Calu3 (cell line): ENCODE results near the gene ACOT11. TPM values are rescaled to one million over a fixed set of nuclear protein-coding genes. Genes with fewer than 3 reads are reported as not detected.
"Not testable (repeated sequence)": the region's sequence is repeated elsewhere in the genome, so short reads cannot be mapped to it uniquely, and the experiment has no call there.

Experiments used
- BruUV-seq: library from RNA; stranded (reverse); fragments of 400-500 nt; replicated peaks from 2 replicates; lab custom pipeline; 2021; lab: Mats Ljungman, UMichigan
- CTCF ChIA-PET: fragments of 300-600 bp; sonication (Branson Sonifier 250); formaldehyde crosslinking; loops from one replicate; lab custom pipeline; 2022; ENCODE audit warnings: antibody characterized with exemption; lab: Charles Lee
- DNase-seq: peaks from one replicate; pipeline ENCODE4 v3.0.0; 2022
- H3K27ac Mint-ChIP-seq: one replicate; pipeline ENCODE4 v1.8.0; 2022; ENCODE audit warnings: mixed read lengths; ENCODE audit not compliant: unreplicated experiment
- H3K27me3 Mint-ChIP-seq: one replicate; pipeline ENCODE4 v1.8.0; 2022; ENCODE audit warnings: mixed read lengths; ENCODE audit not compliant: unreplicated experiment
- H3K36me3 Mint-ChIP-seq: one replicate; pipeline ENCODE4 v1.8.0; 2022; ENCODE audit warnings: mild to moderate bottlenecking, moderate library complexity, mixed read lengths; ENCODE audit not compliant: insufficient read depth, unreplicated experiment
- H3K4me1 Mint-ChIP-seq: one replicate; pipeline ENCODE4 v1.8.0; 2022; ENCODE audit warnings: mild to moderate bottlenecking, low read depth, mixed read lengths; ENCODE audit not compliant: unreplicated experiment
- H3K4me3 Mint-ChIP-seq: one replicate; pipeline ENCODE4 v1.8.0; 2022; ENCODE audit warnings: mild to moderate bottlenecking, low read depth, moderate library complexity, mixed read lengths; ENCODE audit not compliant: unreplicated experiment
- H3K9me3 Mint-ChIP-seq: one replicate; pipeline ENCODE4 v1.8.0; 2022; ENCODE audit warnings: low read depth, mixed read lengths; ENCODE audit not compliant: unreplicated experiment
- intact Hi-C: fragments of 100-400 bp; cut with micrococcal nuclease; formaldehyde crosslinking; loops from one replicate; pipeline ENCODE4 v1.10.0; 2022; ENCODE audit not compliant: unreplicated experiment
- total RNA-seq: library from RNA; stranded (reverse); gene quantifications from 2 replicates; pipeline ENCODE4 v1.2.3, GENCODE V29; 2022
- TF ChIP-seq, protein P1 (sequence below): fragments of 200-600 bp; IDR thresholded peaks from one replicate; pipeline ENCODE4 v1.8.0; 2022; ENCODE audit warnings: antibody characterized with exemption; ENCODE audit not compliant: unreplicated experiment

The ACOT11 gene
- total RNA-seq, 1 experiment from 2014 or later: 10.4 TPM

DNA sequence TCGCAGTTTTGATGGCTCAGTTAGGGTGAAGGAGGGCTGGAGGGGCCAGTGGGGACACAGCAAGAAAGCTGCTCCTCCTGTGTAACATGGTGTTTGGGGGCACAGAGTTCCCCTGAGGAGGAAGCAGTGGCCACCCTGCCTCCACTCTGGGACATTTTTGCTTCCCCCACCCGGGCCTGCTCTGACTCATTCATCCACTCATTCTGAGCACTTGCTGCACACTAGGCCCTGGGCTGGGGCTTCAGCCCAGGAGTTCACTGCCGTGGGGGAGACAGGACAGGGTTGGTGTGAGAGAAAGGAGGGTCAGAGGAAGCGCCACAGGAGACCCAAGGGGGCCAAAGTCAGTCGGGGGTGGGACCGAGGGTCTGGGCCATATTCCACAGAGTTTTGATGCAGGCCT is 41.4 kb upstream of the ACOT11 start:
- TF ChIP-seq, protein P1, sequence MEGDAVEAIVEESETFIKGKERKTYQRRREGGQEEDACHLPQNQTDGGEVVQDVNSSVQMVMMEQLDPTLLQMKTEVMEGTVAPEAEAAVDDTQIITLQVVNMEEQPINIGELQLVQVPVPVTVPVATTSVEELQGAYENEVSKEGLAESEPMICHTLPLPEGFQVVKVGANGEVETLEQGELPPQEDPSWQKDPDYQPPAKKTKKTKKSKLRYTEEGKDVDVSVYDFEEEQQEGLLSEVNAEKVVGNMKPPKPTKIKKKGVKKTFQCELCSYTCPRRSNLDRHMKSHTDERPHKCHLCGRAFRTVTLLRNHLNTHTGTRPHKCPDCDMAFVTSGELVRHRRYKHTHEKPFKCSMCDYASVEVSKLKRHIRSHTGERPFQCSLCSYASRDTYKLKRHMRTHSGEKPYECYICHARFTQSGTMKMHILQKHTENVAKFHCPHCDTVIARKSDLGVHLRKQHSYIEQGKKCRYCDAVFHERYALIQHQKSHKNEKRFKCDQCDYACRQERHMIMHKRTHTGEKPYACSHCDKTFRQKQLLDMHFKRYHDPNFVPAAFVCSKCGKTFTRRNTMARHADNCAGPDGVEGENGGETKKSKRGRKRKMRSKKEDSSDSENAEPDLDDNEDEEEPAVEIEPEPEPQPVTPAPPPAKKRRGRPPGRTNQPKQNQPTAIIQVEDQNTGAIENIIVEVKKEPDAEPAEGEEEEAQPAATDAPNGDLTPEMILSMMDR: no peak
- Mint-ChIP-seq H3K4me3 (no peak overlapping the region), H3K27ac (peak overlapping the region; percentile 21), H3K27me3 (peaks cover 25% of the 10 kb centered on the region), H3K36me3 (no peaks in the 10 kb centered on the region), H3K4me1 (peaks cover 16% of the 10 kb centered on the region), H3K9me3 (no peaks in the 10 kb centered on the region)
- intact Hi-C loops: no loop called here
- no peak for DNase-seq
- CTCF ChIA-PET: no interaction called here
- BruUV-seq: no TSS peak

GRCh38 chr1:54507033-54507870 is 40.8 kb upstream of the ACOT11 start:
- no TSS peak for BruUV-seq
- no peaks in the 10 kb centered on the region for H3K36me3 Mint-ChIP-seq
- H3K4me1 Mint-ChIP-seq: peaks cover 9% of the 10 kb centered on the region
- CTCF ChIA-PET: no interaction called here
- H3K9me3 Mint-ChIP-seq: no peaks in the 10 kb centered on the region
- TF ChIP-seq, protein P1: no peak
- H3K27ac Mint-ChIP-seq: no peak overlapping the region
- H3K4me3 Mint-ChIP-seq: no peak overlapping the region
- intact Hi-C loops: no loop called here
- DNase-seq: no peak
- H3K27me3 Mint-ChIP-seq: peaks cover 27% of the 10 kb centered on the region

DNA sequence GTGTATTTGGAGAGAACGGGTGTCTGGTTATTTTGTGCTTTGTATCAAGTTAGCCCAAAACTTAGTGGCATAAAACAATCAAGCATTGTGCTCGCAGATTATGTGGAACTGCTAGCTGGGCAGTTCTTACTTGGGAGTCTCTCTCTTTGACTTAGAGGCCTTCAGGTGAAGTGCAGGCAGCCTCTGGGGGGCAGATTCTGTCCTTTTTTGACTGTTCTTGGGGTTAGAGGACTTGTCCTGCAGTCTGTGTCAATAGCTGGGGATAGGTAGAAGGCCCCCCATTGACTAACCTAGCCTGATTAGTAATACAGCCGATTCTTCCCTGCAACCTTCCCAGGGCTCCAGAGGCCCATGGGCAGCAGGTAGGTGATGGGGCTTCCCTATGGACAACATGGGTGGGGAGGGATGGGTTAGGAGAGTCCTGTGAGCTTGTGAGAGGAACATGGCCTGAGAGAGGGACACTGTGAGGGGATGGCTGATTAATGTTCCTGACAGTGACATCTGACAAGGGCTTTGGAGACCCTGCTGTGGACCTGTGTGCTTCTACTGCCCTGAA is 37.2 kb upstream of the ACOT11 start:
- Mint-ChIP-seq H3K36me3 (no peaks in the 10 kb centered on the region), H3K27me3 (peaks cover 39% of the 10 kb centered on the region), H3K4me1 (no peaks in the 10 kb centered on the region), H3K4me3 (no peak overlapping the region), H3K27ac (no peak overlapping the region), H3K9me3 (no peaks in the 10 kb centered on the region)
- intact Hi-C loops: no loop called here
- TF ChIP-seq, protein P1: no peak
- no TSS peak for BruUV-seq
- CTCF ChIA-PET: no interaction called here
- DNase-seq: no peak

DNA sequence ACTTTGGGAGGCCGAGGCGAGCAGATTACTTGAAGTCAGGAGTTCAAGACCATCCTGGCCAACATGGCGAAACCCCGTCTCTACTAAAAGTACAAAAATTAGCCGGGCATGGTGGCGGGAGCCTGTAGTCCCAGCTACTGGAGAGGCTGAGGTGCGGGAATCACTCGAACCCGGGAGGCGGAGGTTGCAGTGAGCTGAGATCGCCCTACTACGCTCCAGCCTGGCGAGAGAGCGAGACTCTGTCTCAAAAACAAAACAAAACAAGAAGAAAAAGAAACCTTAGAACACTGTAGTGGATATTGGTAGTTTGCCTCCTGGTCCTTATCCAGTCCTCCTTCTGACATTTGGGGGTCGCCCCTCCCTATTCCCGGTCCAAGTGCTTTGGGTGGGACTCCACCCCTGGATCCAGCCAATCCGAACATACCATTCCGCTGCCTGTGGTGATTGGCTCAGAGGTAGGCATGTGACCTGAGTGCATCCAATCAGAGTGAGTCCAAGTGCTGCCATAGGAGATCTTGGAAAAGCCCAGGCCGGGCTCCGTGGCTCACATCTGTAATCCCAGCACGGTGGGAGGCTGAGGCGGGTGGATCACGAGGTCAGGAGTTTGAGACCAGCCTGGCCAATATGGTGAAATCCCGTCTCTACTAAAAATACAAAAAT is 34.0 kb upstream of the ACOT11 start:
- DNase-seq, intact Hi-C loops, H3K9me3 Mint-ChIP-seq, H3K36me3 Mint-ChIP-seq, H3K27ac Mint-ChIP-seq, BruUV-seq, H3K4me3 Mint-ChIP-seq, H3K4me1 Mint-ChIP-seq: not testable (repeated sequence)
- CTCF ChIA-PET: interaction anchor here (0.9 kb wide), 1 partner anchor 15 kb away, joined by 3 read pairs; no protein-coding TSS in a partner anchor
- H3K27me3 Mint-ChIP-seq: peaks cover 53% of the 10 kb centered on the region
